WI38 (cell line): Measurements from ENCODE around the gene SNUPN.

Experiments
- H3K4me3 ChIP-seq: 2 replicates; pipeline ENCODE4 v1.5.1; 2011; ENCODE audit warnings: low read depth, mild to moderate bottlenecking, control low read depth, low read length
- TF ChIP-seq, protein P1 (sequence below): IDR thresholded peaks from 2 replicates; pipeline ENCODE4 v1.5.1; 2012; ENCODE audit warnings: low read depth, mild to moderate bottlenecking, control low read depth, low read length

Gene SNUPN

DNA sequence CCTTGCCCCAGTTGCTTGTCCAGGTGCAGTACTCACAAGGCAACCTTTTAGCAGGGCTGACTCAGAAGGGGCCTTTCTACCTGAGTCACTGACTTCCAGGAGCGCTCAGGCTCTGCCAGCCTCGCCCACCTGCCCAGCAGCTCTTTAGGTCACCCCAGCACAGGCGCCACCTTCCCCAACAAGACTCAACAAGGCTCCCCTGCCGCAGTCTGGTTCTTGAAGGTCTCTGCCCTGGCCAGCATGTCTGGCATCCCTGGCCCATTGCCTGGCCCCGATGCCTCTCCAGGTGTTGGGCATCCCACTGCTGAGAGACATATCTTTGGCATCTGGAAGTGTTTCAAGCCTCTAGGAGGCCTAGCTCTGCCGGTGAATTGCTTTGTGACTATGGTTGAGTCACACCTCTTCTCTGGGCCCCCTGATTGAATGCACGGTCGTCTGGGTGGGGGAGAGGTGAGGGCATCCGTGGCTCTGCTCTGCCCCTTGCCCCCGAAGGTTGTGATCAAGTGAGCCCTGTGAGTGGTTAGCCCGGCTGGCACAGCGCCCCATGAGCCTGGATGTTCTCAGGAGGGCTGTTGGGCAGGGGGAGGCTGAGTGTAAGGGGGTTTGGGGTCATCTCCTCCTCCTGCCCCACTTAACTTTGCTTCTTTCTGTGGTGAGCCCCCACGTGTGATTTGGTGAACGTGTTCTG is 43.8 kb upstream of the SNUPN start:
- TF ChIP-seq, protein P1, sequence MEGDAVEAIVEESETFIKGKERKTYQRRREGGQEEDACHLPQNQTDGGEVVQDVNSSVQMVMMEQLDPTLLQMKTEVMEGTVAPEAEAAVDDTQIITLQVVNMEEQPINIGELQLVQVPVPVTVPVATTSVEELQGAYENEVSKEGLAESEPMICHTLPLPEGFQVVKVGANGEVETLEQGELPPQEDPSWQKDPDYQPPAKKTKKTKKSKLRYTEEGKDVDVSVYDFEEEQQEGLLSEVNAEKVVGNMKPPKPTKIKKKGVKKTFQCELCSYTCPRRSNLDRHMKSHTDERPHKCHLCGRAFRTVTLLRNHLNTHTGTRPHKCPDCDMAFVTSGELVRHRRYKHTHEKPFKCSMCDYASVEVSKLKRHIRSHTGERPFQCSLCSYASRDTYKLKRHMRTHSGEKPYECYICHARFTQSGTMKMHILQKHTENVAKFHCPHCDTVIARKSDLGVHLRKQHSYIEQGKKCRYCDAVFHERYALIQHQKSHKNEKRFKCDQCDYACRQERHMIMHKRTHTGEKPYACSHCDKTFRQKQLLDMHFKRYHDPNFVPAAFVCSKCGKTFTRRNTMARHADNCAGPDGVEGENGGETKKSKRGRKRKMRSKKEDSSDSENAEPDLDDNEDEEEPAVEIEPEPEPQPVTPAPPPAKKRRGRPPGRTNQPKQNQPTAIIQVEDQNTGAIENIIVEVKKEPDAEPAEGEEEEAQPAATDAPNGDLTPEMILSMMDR: no peak
- H3K4me3 ChIP-seq: no peak overlapping the region

DNA sequence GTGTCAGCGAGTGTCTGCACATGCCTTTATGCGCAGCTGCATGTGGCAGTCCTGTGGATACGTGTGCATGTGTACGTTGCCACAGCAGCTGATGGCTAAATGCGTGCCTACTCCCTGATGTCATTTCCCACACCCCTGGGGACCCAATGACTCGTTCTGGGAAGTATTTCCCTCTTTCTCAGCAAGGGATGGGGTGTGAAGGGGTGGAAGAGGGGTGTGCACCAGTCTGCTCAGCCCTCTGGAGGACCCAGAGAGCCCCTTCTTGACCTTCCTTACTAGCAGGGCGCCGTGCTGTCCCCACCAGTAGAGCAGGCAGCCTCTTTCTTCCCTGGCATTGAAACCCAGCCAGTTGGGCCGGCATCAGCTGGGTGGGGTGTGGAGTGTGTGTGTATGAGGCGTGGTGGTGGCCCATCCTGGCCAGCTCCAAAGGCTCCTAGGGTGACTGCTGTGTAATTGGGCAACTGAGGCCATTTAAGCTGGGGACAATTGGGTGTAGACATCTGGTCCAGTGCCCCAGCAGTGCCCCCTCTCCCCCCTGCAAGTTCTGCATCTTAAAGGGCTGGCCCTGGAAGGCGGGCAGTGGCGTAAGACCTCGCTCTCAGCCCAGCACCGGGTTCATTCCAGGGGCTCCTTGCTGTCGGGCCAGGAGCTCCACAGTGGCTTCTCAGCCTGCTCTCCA is 41.4 kb upstream of the SNUPN start:
- TF ChIP-seq, protein P1: no peak

DNA sequence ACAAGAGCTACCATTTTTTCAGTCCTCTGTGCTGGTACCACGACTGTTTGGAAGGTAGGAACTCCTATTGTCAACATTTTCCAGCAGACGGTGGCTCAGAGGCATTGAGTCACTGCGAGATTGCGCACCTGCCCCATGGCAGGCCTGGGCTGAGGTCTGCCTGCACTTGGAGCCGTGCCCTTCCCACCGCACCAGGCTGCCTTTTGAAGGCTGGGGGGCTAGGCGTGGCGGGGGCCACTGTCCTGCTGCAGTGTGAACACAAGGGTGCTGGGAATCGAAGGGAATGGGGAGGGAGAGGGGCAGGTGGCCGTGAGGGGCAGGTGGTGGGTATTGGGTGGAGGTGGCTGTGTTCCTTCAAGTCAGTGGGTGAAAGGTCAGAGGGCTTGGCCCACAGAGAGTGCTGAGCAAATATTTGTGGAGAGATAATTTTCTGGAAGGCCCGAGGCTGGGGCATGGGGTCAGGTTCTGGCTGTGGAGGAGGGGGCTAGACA is 38.5 kb upstream of the SNUPN start:
- TF ChIP-seq, protein P1: no peak
- no peak overlapping the region for H3K4me3 ChIP-seq

More for the DNA sequence above, 41.4 kb upstream of the SNUPN start:
- no peak overlapping the region for H3K4me3 ChIP-seq

DNA sequence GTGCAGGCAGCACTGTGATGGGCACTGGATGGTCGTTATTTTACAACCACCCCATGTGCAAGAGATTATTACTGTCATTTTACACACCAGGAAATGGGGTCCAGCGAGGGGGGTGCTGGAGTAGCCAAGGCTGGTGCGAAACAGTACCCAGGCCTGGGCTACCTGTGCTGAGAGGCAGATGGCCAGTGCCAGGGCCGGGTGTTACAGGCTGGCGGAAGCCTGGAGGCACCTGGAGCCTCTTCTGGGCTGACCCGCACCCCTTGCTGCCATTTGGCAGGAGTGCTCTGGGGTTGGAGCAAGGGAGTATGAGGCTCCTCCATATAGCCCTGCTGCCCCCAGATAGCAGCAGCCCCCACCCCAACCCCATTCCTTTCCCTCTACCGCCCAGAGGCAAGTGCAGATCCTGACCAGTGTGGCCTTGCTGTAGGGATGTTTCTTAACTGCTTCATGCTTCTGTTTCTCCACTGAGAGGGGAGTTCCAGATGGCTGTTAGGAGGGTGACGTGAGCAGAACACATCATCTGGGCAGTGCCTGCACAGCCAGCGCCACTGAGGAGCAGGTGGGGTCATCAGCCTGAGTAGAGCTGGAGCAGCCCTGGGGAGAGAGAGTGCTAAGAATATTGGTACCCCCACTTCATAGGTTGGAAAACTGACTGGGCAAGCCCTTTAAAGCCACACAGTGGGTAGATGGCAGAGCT is 37.4 kb upstream of the SNUPN start:
- H3K4me3 ChIP-seq: no peak overlapping the region
- TF ChIP-seq, protein P1: no peak

DNA sequence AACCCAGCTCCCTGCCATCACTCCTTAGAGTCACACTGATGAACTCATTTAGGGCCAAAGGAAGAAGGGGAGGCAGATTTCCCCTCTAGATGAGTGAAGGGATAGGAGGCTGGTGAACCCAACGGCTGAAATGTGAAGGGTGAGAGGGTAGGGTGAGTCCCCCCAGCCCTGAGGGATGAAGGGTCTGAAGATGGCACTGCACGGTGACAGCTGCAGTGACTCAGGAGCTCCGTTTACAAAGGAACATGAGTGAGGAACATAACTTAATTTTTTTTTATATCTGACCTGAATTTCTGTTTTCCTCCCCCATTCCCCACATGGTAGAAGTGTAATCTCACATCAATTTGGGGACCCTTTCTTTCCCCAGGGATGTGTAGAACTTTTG is 36.2 kb upstream of the SNUPN start:
- H3K4me3 ChIP-seq: 0 out of 2 replicates have a peak overlapping the region, but pooled peaks have one; percentile 1
- TF ChIP-seq, protein P1: no peak

DNA sequence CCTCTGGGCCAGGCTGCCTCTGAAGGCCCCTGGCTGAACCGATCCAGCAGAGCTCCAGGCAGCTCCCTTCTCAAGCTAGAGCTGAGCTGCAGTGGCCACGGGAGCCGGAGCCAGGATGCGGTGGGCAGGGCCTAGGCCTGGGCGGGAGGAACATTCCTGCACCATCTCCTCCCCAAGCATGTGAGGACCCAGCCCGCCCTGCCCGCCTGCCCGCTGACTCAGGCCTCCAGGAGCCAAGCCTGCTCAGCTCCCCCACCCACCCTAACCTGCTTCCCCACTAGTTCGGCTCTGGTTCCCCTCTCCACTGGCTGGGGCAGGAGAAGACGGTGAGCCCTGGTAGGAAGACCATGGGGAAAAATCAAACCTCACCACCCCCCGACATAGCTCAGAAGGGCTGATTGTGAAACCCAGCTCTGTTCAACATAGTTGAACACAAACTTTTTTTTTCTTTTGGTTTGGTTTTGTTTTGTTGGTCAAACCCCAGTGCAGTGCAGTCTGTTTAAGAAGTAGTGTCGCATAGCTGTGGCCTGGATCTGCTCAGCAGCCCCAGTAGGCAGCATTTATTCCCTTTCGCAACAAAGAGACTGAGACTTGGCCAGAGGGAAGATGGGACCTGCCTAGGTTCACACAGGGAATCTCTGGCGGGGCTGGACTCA is 35.7 kb upstream of the SNUPN start:
- 0 out of 2 replicates have a peak overlapping the region, but pooled peaks have one; percentile 1 for H3K4me3 ChIP-seq
- TF ChIP-seq, protein P1: no peak
